ENCODE data around the gene TBC1D17. TPM values are rescaled to one million over a fixed set of nuclear protein-coding genes. Genes with fewer than 3 reads are reported as not detected.
A peak's percentile ranks its signal among the peaks of the same experiment; 100 is the strongest.

TBC1D17 gene
- total RNA-seq, 1 donor from 2014 or later = 33.9 TPM

DNA sequence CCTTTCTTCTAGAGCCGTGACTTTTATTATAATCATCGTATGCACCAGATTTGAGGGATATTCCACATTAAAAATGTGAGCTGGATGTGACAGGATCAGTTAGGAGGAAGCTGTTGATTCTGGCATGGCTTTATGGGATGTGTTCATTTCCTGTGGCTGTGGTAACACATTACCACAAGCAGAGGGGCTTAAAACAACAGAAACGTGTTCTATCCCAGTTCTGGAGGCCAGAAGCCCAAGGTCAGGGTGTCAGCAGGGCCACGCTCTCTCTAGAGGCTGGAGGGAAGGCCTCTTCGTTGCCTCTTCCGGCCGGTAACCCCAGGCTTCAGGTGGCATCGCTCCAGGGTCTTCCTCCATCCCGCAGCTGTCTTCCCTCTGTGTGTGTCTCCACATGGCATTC, 44.9 kb upstream of the TBC1D17 start:
- H3K4me3 Mint-ChIP-seq = no peak overlapping the region

GRCh38 chr19:49833599-49833998, 43.9 kb upstream of the TBC1D17 start:
- no peak for DNase-seq (ENCODE audit: extremely low spot score, unreplicated experiment)
- H3K36me3 Mint-ChIP-seq = peaks cover 16% of the 10 kb centered on the region
- H3K4me3 Mint-ChIP-seq = no peak overlapping the region
- no peak overlapping the region for H3K27ac Mint-ChIP-seq
- no peaks in the 10 kb centered on the region for H3K9me3 Mint-ChIP-seq
- TF ChIP-seq CTCF (conservative IDR thresholded peaks at IDR 0.05) = no peak
- peaks cover 4% of the 10 kb centered on the region for H3K4me1 Mint-ChIP-seq (ENCODE audit: unreplicated experiment)
- no peaks in the 10 kb centered on the region for H3K27me3 Mint-ChIP-seq

More for the DNA sequence above, 44.9 kb upstream of the TBC1D17 start:
- no peak overlapping the region for H3K27ac Mint-ChIP-seq
- peaks cover 6% of the 10 kb centered on the region for H3K36me3 Mint-ChIP-seq
- H3K9me3 Mint-ChIP-seq = no peaks in the 10 kb centered on the region
- no peak for DNase-seq (ENCODE audit: extremely low spot score, unreplicated experiment)
- H3K4me1 Mint-ChIP-seq (ENCODE audit: unreplicated experiment) = peaks cover 4% of the 10 kb centered on the region
- TF ChIP-seq CTCF (conservative IDR thresholded peaks at IDR 0.05) = no peak
- H3K27me3 Mint-ChIP-seq = no peaks in the 10 kb centered on the region

- Mint-ChIP-seq H3K27ac (no peak overlapping the region), H3K4me3 (no peak overlapping the region), H3K9me3 (no peaks in the 10 kb centered on the region), H3K36me3 (peaks cover 27% of the 10 kb centered on the region), H3K4me1 (ENCODE audit: unreplicated experiment) (peaks cover 4% of the 10 kb centered on the region), H3K27me3 (no peaks in the 10 kb centered on the region)
- TF ChIP-seq CTCF (conservative IDR thresholded peaks at IDR 0.05) = no peak
- no peak for DNase-seq (ENCODE audit: extremely low spot score, unreplicated experiment)
These were observed 41.9 kb upstream of the TBC1D17 start for GRCh38 chr19:49835562-49835961.

- Mint-ChIP-seq H3K4me1 (ENCODE audit: unreplicated experiment) (peaks cover 4% of the 10 kb centered on the region), H3K9me3 (no peaks in the 10 kb centered on the region), H3K36me3 (peaks cover 30% of the 10 kb centered on the region)
These were observed 41.1 kb upstream of the TBC1D17 start for GRCh38 chr19:49836176-49837008.

GRCh38 chr19:49837009-49837310, 40.5 kb upstream of the TBC1D17 start:
- H3K4me1 Mint-ChIP-seq (ENCODE audit: unreplicated experiment) = peaks cover 4% of the 10 kb centered on the region
- peak; percentile 62 for DNase-seq (ENCODE audit: extremely low spot score, unreplicated experiment)

More at GRCh38 chr19:49836176-49837008, 41.1 kb upstream of the TBC1D17 start:
- Mint-ChIP-seq H3K4me3 (no peak overlapping the region), H3K27ac (no peak overlapping the region), H3K27me3 (no peaks in the 10 kb centered on the region)
- no peak for TF ChIP-seq CTCF (conservative IDR thresholded peaks at IDR 0.05)
- DNase-seq (ENCODE audit: extremely low spot score, unreplicated experiment) = no peak

More at GRCh38 chr19:49837009-49837310, 40.5 kb upstream of the TBC1D17 start:
- Mint-ChIP-seq H3K27me3 (no peaks in the 10 kb centered on the region), H3K27ac (no peak overlapping the region), H3K9me3 (no peaks in the 10 kb centered on the region), H3K4me3 (no peak overlapping the region), H3K36me3 (peaks cover 30% of the 10 kb centered on the region)
- TF ChIP-seq CTCF (conservative IDR thresholded peaks at IDR 0.05) = no peak

All from type B pancreatic cell (in vitro differentiated cells).